G401.6 (cell line): Measurements from ENCODE around the gene RSPH9.
"Not testable (repeated sequence)": the region's sequence is repeated elsewhere in the genome, so short reads cannot be mapped to it uniquely, and the experiment has no call there.

Experiments
- FAIRE-seq: peaks from 2 replicates; lab custom pipeline; 2012; peaks lifted over from hg19 to GRCh38; lab: Jason Lieb, UNC

RSPH9 gene

GRCh38 chr6:43629104-43629504 lies 15.7 kb upstream of the RSPH9 start, which contains the start of gene GTPBP2:
TSS of gene GTPBP2 (minus strand) at chr6:43629264. CDS start at chr6:43629162, 102 bp downstream.
- peak; percentile 96 for FAIRE-seq

DNA sequence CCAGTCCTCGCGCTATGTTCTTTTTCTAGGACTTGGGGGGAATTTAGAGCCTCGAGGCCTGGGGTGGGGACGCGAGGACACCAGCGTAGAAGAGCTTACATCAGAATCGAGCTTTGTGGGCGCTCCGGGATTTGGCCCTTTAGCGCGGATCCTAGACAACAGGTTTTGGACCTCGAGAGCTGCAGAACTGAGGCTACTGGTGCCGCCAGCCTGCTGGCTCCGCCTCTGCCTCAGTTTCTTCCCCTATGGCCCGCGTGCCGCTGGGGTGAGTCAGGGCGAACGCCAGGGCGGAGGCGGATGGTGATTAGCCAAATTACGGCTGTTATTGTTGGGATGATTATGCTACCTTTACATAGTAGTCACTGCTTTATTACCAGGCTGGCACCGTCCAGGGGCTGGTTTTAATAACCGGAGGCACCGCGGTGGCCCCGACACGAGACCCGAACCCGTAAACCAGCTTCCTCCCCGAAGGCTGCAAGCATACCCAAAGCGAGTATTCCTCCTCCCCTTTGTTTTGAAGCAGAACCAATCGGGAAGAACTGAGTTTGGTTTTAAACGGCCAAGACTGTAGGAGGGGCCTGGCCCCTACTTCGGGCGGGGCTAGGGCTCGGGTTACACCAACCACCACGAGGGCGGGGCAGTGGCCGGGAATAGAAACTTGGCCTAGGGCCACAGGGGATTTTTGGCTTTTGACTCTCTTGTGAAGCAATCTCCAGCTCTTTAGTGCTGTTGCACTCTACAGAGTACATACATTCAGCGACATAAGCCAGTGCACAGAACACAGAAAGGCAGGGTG lies 15.1 kb upstream of the RSPH9 start:
- FAIRE-seq, result peak; percentile 99

DNA sequence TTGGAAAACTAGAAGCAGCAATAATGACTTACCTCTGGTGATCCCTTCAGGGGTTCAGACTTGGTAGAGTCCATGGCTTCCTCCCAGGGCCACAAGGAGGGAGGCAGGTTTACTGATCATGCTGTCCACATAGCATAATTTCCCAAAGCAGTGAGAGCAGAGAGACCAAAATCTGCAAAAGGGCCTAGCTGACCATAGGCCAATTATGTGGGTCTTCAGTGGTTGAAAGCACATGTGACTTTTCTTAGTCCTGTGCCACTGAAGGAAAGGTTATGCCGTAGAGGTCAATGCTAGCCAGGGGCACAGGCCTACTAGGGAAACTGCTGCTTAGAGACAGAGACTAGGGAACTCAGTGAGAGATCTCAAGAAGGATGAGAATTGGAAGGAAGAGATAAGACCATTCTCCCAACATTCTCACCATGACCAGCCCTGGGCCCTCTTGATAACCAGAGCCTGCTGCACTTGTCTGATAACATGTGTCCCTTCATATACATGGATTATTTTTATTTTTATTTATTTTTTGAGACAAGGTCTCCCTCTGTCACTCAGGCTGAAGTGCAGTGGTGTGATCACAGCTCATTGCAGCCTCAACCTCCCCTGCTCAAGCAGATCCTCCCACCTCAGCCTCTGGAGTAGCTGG lies 13.7 kb upstream of the RSPH9 start:
- no peak for FAIRE-seq

DNA sequence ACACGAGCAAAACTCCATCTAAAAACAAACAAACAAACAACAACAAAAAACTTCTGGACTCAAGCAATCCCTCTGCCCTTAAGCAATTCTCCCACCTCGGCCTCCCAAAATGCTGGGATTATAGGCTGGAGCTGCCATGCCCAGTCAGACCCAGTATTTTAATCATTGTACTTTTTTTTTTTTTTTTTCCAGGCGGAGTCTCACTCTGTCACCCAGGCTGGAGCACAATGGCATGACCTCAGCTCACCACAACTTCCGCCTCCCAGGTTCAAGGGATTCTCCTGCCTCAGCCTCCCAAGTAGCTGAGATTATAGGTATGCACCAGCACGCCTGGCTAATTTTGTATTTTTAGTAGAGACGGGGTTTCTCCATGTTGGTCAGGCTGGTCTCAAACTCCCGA lies 11.8 kb upstream of the RSPH9 start:
- FAIRE-seq, result not testable (repeated sequence)

DNA sequence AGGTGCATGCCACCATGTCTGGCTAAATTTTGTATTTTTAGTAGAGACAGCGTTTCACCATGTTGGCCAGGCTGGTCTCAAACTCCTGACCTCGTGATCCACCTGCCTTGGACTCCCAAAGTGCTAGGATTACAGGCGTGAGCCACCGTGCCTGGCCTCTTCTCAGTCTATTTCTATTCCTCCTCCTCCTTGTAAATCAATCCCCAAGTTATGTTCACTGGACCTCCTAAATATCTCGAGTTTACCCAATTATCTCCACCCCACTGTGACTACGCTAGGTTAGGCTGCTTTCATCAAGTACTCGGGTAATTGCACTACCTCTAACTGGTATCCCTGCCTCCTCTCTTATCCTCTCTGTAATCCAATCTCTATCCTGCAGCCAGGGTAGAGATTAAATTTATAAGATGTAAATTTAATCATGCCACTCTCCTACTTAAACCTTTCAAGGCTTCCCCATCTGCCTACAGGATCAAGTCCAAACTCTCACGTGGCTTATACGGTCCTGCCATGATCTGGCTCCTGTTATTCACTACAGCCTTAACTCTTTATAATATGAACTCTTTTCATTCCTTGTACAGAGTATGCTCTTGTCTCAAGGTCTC lies 10.0 kb upstream of the RSPH9 start:
- FAIRE-seq, result no peak

DNA sequence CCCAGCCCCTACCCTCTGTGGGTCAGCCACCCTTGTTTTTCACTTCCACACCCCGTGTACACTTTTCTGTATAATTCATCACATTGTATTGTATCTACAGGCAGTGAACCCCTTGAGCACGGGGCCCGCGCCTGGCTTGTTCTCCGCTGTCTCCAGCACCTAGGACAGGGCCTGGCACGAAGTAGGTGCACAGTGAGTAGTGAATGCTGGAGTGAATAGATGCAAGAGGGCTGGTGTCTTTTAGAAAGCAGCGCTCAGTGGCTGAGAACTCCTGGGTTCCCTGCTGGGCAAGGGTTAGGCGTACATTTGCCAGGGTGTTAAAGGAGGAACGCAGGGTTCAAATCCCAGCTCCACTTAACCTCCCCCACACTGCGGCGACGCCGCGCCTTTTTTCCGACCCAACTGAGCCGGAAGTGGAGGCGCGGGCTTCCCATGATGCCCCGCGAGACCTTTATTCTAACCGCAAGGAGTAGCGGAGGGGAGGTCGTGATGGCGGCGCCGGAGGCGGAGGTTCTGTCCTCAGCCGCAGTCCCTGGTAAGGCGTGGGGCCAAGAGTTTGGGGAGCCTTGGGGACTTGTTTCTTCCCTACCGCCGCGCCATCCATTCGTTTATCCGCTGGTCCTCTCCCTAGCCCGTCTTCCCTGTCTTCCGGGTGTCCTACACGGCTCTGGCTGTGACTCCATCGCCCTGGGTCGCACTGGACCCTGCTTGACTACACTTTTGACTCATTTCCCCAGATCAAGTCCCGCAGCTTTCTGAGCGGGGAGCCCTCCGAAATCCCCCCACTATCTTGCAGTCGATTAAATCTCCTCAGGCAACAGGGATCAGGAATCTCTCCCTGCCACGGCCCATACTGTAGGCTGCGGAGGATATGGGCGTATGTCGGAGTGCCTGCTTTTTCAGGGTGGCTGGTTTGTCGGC lies 9.2 kb upstream of the RSPH9 start, which contains the start of gene MAD2L1BP:
Gene MAD2L1BP (plus strand): TSS at position 454 of the 921 bp plus-strand sequence. CDS start 36 bp downstream, at position 490.
- FAIRE-seq, result no peak

DNA sequence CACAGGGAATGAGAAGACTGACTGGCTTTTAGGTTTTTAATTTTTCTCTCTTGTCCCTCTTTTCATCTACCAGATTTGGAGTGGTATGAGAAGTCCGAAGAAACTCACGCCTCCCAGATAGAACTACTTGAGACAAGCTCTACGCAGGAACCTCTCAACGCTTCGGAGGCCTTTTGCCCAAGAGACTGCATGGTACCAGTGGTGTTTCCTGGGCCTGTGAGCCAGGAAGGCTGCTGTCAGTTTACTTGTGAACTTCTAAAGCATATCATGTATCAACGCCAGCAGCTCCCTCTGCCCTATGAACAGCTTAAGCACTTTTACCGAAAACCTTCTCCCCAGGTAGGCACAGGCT lies 8.6 kb upstream of the RSPH9 start:
- no peak for FAIRE-seq

- FAIRE-seq, result no peak
These were observed 4.6 kb upstream of the RSPH9 start for GRCh38 chr6:43639984-43640800.

- FAIRE-seq, result no peak
These were observed 753 bp downstream of the RSPH9 start for GRCh38 chr6:43645613-43645964.

DNA sequence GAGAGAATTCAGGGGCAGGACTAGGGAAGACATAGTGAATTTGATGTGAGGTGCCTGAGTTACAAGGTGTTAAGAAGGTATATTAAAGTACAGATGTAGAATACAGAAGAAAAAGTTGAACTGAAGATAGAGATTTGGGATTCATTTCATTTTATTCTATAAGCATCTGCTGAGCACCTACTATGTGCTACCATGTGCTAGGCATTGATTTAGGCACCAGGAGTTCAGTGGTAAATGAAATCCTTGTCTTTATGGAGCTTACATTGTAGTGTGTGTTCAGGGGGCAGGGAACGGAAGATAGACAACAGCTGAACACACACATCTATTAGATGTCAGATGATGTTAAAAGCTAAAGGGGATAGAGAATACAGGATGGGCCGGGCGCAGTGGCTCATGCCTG lies 2.8 kb downstream of the RSPH9 start:
- FAIRE-seq, result no peak

DNA sequence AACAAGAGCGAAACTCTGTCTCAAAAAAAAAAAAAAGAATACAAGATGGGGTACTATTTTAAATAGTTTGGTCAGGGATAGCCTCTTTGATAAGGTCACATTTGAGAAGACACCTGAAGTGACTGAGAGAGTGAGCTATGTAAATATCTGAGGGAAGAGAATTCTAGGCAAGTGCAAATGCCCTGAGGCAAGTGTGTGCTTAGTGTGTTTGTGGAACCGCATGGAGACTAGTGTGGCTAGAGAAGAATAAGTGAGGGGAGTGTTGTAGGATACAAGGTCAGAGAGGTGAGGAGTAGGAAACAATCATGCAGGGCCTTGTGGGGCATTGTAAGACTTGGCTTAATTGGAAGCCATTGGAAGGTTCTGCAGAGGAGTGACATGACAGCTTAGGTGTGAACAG lies 3.4 kb downstream of the RSPH9 start:
- no peak for FAIRE-seq

DNA sequence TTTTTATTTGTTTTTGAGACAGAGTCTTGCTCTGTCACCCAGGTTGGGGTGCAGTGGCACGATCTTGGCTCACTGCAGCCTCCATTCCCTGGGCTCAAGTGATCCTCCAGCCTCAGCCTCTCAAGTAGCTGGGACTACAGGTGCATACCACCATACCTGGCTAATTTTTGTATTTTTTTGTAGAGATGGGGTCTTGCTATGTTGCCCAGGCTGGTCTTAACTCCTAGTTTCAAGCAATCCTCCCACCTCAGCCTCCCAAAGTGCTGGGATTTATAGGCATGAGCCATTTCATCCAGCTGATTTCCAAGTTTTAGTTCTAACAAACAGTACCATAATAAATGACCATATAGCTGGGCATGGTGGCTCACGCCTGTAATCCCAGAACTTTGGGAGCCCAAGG lies 8.0 kb downstream of the RSPH9 start:
- not testable (repeated sequence) for FAIRE-seq

- no peak for FAIRE-seq
These were observed 12.5 kb downstream of the RSPH9 start for GRCh38 chr6:43657221-43657802.

- no peak for FAIRE-seq
These were observed 13.3 kb downstream of the RSPH9 start for GRCh38 chr6:43658161-43658560.

- not testable (repeated sequence) for FAIRE-seq
These were observed 18.1 kb downstream of the RSPH9 start for GRCh38 chr6:43662948-43663347.

GRCh38 chr6:43665376-43665775 lies 20.5 kb downstream of the RSPH9 start:
- no peak for FAIRE-seq

GRCh38 chr6:43666196-43666920 lies 21.5 kb downstream of the RSPH9 start:
- FAIRE-seq, result no peak

- no peak for FAIRE-seq
These were observed 22.7 kb downstream of the RSPH9 start for GRCh38 chr6:43667245-43668150.
